GM18867 (cell line): ENCODE results near the gene PDSS2.
"Not testable (repeated sequence)": the region's sequence is repeated elsewhere in the genome, so short reads cannot be mapped to it uniquely, and the experiment has no call there.

Experiments used
- ATAC-seq: cut with Tn5 transposase; IDR thresholded peaks from one replicate; pipeline ENCODE4 v1.9.1; 2021; ENCODE audit warnings: mild to moderate bottlenecking, moderate library complexity; ENCODE audit not compliant: unreplicated experiment

The PDSS2 gene

DNA sequence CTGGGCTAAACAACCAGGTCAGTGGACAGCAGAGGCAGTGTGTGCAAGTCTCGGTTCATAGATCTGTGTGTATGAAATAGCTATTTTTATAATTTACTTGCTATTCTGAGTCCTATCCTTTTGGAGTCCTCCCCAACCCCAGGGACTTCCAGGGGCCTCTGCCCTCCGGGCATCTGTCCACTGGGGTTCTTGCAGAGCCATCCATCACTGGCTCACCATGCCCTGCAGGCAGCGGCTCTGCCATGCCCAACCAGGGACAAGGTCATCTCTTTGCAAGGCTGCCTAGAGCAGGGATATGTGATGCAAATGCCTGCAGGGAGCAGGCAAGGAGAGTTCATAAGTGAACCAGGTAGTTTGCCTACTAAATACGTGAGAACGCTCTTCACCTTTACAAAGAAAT, 333.6 kb downstream of the PDSS2 start:
- no peak for ATAC-seq

GRCh38 chr6:107124934-107125348, 334.4 kb downstream of the PDSS2 start:
- peak; percentile 77 for ATAC-seq

GRCh38 chr6:107123501-107123900, 335.9 kb downstream of the PDSS2 start:
- no peak for ATAC-seq

DNA sequence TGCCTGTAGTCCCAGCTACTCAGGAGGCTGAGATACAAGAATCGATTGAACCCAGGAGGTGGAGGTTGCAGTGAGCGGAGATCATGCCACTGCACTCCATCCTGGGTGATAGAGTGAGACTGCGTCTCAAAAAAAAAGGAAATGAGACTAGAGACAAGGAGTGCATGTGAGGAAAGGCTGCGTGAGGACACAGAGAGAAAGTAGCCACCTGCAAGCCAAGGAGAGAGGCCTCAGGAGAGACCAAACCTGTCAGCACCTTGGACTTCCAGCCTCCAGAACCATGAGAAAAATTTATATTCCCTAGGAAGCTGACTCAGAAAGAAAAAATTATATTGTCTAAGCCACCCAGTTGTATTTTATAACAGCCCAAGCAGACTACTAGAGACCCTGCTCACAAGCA, 336.6 kb downstream of the PDSS2 start:
- ATAC-seq = no peak

DNA sequence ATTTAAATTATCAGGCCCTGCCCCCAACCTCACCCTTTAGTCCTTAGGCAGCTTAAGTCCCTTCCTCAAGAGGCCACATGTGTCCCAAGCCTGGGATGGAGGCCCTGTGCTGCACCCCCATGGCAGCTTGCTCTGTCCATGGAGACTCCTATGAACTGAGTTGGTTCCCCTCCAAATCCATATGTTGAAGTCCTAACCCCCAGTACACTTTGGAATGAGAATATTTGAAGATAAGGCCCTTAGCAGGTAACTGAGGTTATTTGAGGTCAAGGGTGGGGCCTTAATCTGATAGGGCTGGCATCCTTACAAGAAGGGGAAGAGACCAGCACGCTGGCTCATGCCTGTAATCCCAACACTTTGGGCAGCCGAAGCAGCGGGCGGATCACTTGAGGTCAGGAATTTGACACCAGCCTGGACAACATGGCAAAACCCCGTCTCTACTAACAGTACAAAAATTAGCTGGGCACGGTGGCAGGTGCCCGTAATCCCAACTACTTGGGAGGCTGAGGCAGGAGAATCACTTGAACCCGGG, 337.3 kb downstream of the PDSS2 start:
- no peak for ATAC-seq

- no peak for ATAC-seq
Measured at GRCh38 chr6:107121266-107121665, 338.1 kb downstream of the PDSS2 start.

DNA sequence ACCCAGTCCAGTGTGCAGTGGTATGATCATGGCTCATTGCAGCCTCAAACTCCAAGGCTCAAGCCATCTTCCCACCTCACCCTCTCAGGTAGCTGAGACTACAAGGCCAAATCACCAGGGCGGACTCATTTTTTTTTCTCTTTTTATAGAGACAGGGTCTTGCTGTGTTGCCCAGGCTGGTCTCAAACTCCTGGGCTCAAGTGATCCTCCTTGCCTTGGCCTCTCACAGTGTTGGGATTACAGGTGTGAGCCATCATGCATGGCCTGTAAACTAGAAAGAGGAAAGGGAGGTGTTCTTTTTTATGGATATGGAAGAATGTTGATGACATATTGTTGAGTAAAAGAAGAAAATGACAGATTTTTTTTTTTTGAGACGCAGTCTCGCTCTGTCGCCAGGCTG, 339.0 kb downstream of the PDSS2 start:
- no peak for ATAC-seq

DNA sequence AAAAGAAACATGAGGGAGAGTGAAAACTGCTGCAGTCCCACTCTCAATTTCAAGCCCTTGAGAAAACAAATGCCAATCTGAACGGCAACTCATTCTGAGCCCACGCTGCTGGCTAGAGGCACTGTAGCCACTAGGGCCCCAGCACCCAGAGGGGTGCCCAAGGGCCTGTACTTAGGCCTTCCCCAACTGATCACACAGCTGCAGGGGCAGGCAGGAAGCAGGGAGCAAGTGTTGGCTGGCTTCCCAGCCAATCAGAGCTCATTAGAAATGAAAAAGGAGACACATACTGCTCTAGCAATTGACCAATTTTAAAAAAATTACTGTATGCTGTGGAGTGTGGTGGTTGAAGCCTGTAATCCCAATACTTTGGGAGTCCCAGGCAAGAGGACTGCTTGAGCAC, 340.4 kb downstream of the PDSS2 start:
- no peak for ATAC-seq

GRCh38 chr6:107118540-107118939, 340.8 kb downstream of the PDSS2 start:
- ATAC-seq = not testable (repeated sequence)

DNA sequence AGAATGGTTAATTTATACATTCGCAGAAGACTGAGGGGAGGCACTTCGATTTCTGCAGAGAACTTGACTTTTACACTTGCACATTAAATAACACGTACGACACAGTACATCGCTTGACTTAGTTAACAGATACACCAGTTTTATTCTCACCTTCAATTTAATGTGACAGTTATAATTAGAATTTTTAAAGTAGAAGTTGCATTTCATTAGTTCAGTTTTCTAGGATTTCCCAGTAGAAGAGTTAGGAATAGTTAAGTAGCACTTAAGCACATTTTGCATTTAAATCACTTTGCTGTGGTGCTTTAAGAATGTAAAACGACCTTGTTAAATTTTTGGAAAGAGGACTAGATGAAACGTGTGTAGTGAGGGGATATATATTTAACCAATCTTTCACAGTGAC, 342.4 kb downstream of the PDSS2 start:
- ATAC-seq = no peak

DNA sequence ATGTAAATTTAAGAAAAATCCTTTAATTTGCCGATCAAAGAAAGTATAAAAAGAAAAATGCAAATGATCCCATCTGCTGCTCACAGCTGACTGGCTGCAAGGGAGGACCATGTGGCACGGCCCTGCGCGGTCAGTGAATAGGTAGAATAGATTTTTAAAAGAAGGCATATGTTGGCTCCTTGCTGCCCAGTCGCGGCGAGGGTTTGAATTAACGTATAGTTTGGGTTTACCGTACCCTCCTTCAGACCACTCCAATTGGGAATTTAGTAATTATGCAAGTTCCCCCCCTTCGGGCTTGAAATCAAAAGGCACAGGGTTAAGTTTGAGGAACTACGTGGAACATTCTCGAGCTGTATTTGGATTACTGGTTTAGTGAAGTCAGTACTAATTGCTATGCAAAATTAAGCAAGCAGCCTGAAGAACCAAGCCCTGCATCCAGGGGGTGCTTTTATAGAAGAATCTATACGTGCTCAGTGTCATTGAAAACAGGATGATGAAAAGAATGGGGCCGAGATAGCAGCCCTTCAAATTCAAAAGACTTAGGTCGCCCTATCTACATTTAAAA, 343.0 kb downstream of the PDSS2 start:
- ATAC-seq = no peak

DNA sequence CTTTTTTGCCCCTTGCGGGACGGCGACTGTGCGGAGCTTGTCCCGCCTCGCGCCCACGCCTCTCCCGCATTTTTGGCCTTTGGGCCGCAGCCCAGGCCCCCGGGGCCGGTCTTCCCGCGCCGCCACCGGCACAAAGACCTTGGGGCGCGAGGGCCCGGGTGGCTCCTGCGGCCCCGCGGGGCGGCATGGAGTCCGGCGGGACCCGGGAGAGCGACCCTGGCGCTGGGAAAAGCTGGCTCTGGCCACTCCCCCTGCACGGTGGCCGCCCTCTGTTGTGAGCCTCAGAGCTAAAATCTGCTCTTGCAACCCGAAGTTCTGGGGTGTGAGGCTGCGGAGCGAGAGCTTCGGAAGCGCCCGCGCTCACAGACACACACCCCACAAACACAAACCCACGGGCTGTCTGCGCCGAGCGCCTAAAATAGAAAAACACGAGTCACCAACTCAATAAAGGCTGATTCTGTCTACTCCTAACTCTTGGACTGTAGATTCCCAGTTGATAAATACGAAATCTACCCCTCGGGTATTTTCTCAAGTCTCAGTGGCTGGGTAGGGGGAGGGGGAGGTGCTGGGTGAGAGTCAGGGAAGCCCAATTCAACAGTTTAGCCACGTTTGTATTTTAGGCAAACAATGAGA, 343.6 kb downstream of the PDSS2 start:
- ATAC-seq = peak; percentile 25

- ATAC-seq = peak; percentile 28
Measured at GRCh38 chr6:107114926-107115694, 344.3 kb downstream of the PDSS2 start, which contains the start of gene BEND3. Gene BEND3, minus strand, starts transcription at chr6:107115515. Its CDS starts 16,230 bp downstream, at chr6:107099285.

DNA sequence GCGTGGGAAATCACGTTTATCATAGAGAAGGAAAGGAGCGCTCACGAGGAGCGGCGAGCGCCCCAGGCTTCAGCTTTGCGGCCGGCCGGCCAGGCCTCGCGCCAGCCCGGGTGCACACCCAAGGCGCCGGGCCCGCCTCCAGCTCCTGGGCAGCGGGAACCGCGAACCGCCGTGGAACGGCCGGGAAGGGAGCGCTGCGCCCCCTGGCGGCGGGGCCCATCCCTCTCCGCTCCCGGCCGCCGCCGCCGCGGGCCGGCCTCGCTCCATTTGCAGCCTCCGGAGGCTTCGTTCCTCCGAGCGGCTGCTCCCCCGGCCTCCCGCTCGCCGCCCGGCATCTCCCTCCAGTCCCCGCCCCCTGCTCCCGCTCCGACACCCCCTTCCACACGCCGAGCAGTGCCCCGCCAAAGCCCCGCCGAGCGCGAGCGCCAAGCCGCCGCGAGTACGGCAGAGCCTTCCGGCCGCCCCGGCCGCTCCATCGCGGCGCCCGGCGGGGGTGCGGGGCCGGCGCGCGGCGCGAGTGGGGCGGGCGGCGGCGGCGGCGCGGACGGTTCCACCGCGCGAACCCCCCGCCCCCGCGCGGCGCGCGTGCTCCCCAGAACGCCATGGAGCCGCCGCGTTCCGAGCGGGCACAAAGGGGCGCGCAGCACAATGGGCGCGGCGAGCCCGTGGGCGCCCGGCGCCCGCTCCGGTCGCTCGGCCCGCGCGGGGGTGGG, 345.0 kb downstream of the PDSS2 start:
- peak; percentile 70 for ATAC-seq

- no peak for ATAC-seq
Measured at GRCh38 chr6:107110200-107110599, 349.2 kb downstream of the PDSS2 start.

- ATAC-seq = no peak
Measured at GRCh38 chr6:107108201-107108890, 351.0 kb downstream of the PDSS2 start.

- no peak for ATAC-seq
Measured at GRCh38 chr6:107107791-107108190, 351.6 kb downstream of the PDSS2 start.

DNA sequence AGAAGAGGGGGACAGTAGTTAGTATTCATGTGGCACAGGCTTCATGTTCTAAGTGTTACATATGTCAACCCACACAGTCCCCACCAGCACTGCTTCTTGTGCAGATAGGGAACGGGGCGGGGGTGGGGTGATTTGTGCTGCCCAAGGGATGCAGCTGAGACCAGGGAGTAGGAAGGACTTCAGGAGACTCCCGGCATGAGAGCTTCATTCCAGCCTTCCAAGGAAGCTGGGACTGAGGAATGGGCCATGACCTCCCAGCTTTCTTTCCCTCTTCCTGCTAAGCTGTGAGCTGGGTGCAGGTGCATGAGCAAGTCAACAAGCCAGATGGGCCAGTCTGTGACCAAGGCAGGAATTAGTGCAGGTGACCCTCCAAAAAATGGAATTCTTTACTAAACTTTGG, 353.2 kb downstream of the PDSS2 start:
- no peak for ATAC-seq

DNA sequence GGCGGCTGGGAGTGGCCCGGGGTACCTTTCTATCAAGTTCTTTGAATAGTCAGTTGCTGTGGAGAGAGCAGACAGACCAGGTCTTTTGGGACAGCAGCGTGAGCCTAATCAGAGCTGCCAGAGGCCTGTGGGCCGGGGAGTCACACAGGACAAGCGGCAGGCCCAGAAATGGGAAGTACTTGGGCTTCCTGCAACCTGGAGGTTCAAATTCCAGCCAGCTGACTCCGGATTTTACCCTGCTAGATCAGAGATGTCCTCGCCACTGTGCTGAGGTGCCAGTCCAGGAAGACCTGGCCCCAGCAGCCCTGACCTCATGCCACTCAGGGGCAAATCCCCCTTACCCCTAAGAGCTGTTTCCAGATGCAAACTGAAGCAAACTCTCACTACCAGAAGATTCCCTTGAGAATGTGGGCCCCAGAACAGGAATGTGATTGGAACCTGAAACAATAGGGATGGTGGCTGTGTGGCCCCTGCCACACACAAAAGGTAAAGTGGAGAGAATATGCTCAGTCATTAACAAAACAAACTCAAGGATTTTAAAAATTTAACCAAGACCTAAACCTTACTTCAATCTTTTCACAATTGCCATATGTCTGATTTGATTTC, 353.8 kb downstream of the PDSS2 start:
- no peak for ATAC-seq

- ATAC-seq = no peak
Measured at GRCh38 chr6:107103082-107103481, 356.3 kb downstream of the PDSS2 start.
